Activated CD4-positive, alpha-beta T cell treated with anti-CD3 and anti-CD28 coated beads, Interleukin-2, amount 50 U/mL, for 24 hours (primary cell): ENCODE data around the gene FRMPD1.
A peak's percentile ranks its signal among the peaks of the same experiment; 100 is the strongest.
"Not testable (repeated sequence)": the region's sequence is repeated elsewhere in the genome, so short reads cannot be mapped to it uniquely, and the experiment has no call there.

ENCODE experiments used
- DNase-seq, 2 donors: peaks; one replicate each; pipeline ENCODE4 v3.0.0-alpha.2; 2020; ENCODE audit warnings: low read depth in 1 of 2, low spot score in 1 of 2

The FRMPD1 gene

GRCh38 chr9:37650873-37651768 lies at the start of gene FRMPD1:
Gene FRMPD1, plus strand, starts transcription at chr9:37650954. Its CDS starts 41,688 bp downstream, at chr9:37692642.
- peak in 1 of 2 donors; percentile 30 for DNase-seq

- not testable (repeated sequence) for DNase-seq
Observed at GRCh38 chr9:37602061-37602460, 48.7 kb upstream of the FRMPD1 start.

- DNase-seq: no peak
Observed at GRCh38 chr9:37602817-37603216, 47.9 kb upstream of the FRMPD1 start.

GRCh38 chr9:37604296-37604695 lies 46.5 kb upstream of the FRMPD1 start:
- no peak for DNase-seq

- no peak for DNase-seq
Observed at GRCh38 chr9:37608250-37608649, 42.5 kb upstream of the FRMPD1 start.

GRCh38 chr9:37609735-37610397 lies 40.9 kb upstream of the FRMPD1 start:
- DNase-seq: no peak

- no peak for DNase-seq
Observed at GRCh38 chr9:37611014-37611413, 39.7 kb upstream of the FRMPD1 start.

- no peak for DNase-seq
Observed at GRCh38 chr9:37611961-37612360, 38.8 kb upstream of the FRMPD1 start.

- DNase-seq: no peak
Observed at GRCh38 chr9:37617161-37617560, 33.6 kb upstream of the FRMPD1 start.

GRCh38 chr9:37617832-37618231 lies 32.9 kb upstream of the FRMPD1 start:
- DNase-seq: no peak

- DNase-seq: no peak
Observed at GRCh38 chr9:37618817-37619216, 31.9 kb upstream of the FRMPD1 start.

- no peak for DNase-seq
Observed at GRCh38 chr9:37619806-37620205, 30.9 kb upstream of the FRMPD1 start.

GRCh38 chr9:37620396-37620795 lies 30.4 kb upstream of the FRMPD1 start:
- DNase-seq: no peak

- no peak for DNase-seq
Observed at GRCh38 chr9:37621273-37622121, 29.3 kb upstream of the FRMPD1 start.

- no peak for DNase-seq
Observed at GRCh38 chr9:37622462-37622861, 28.3 kb upstream of the FRMPD1 start.

GRCh38 chr9:37623267-37623666 lies 27.5 kb upstream of the FRMPD1 start:
- no peak for DNase-seq

- DNase-seq: no peak
Observed at GRCh38 chr9:37624073-37624472, 26.7 kb upstream of the FRMPD1 start.

GRCh38 chr9:37625036-37625757 lies 25.6 kb upstream of the FRMPD1 start:
- no peak for DNase-seq

- DNase-seq: no peak
Observed at GRCh38 chr9:37625758-37626147, 25.0 kb upstream of the FRMPD1 start.

- DNase-seq: no peak
Observed at GRCh38 chr9:37626708-37627292, 24.0 kb upstream of the FRMPD1 start.
